Heart left ventricle (tissue), 16 donors: Measurements from ENCODE around the gene CPT1A. TPM values are rescaled to one million over a fixed set of nuclear protein-coding genes. Genes with fewer than 3 reads are reported as not detected.

Experiments used
- ATAC-seq, 4 donors: fragments of 200-7000 bp; cut with Tn5 transposase; one replicate each; pipeline ENCODE4 v1.9.1; 2020 to 2022; ENCODE audit warnings: moderate library complexity in 4 of 4, mild to moderate bottlenecking in 3 of 4, moderate number of reproducible peaks in 1 of 4
- DNase-seq, 5 donors: peaks; one replicate each; pipeline ENCODE4 v3.0.0-alpha.2; 2020
- H3K27ac ChIP-seq, 12 donors: fragments of 200-600 bp; sonication (generic) in 4 of 12; one replicate each; pipeline versions ENCODE4 v1.5.0 to v1.8.0; 2016 to 2022; ENCODE audit warnings: mild to moderate bottlenecking in 2 of 12
- H3K27me3 ChIP-seq, 9 donors: fragments of 200-600 bp; sonication (generic) in 2 of 9; one replicate each; pipeline versions ENCODE4 v1.5.1 to v1.8.0; 2016 to 2022; ENCODE audit warnings: mild to moderate bottlenecking in 3 of 9
- H3K36me3 ChIP-seq, 9 donors: fragments of 200-600 bp; sonication (generic) in 2 of 9; one replicate each; pipeline versions ENCODE4 v1.5.0 to v1.8.0; 2018 to 2022; ENCODE audit warnings: mild to moderate bottlenecking in 2 of 9
- H3K4me1 ChIP-seq, 12 donors: fragments of 200-600 bp; sonication (generic) in 4 of 12; one replicate each; pipeline versions ENCODE4 v1.5.0 to v1.8.0; 2016 to 2022; ENCODE audit warnings: mild to moderate bottlenecking in 3 of 12
- H3K4me3 ChIP-seq, 12 donors: fragments of 200-600 bp; sonication (generic) in 4 of 12; one replicate each; pipeline versions ENCODE4 v1.5.0 to v1.8.0; 2017 to 2022; ENCODE audit warnings: mild to moderate bottlenecking in 9 of 12, moderate library complexity in 4 of 12
- H3K9me3 ChIP-seq, 12 donors: fragments of 200-600 bp; sonication (generic) in 4 of 12; one replicate each; pipeline versions ENCODE4 v1.5.0 to v1.8.0; 2016 to 2022; ENCODE audit warnings: mild to moderate bottlenecking in 1 of 12
- POLR2A ChIP-seq, 2 donors: fragments of 450-650 bp; IDR thresholded peaks; one replicate each; pipeline ENCODE4 v1.6.1; 2017; ENCODE audit warnings: antibody characterized with exemption in 2 of 2, mild to moderate bottlenecking in 2 of 2, moderate library complexity in 2 of 2
- WGBS, 4 donors: extraction: QIAGEN DNeasy Blood & Tissue Kit in 2 of 4; methylation state at CpG; one replicate each; pipeline versions ENCODE4 v1.1.5 to v1.1.7; 2013 to 2018; 5-methylcytosine and 5-hydroxymethylcytosine counted together
- intact Hi-C, 10 donors: fragments of 100-400 bp; cut with DNase I; formaldehyde crosslinking; loops; one replicate each; pipeline versions ENCODE4 v1.11.1 to v1.14.2; 2022
- polyA plus RNA-seq, 2 donors: library from polyadenylated mRNA; stranded (reverse); fragments of 200-250 nt; gene quantifications; one replicate each; pipeline ENCODE4 v1.2.3, GENCODE V29; 2013
- total RNA-seq, 9 donors: library from RNA; depleted of rRNA in 2 of 9; stranded (reverse); fragments of >200 nt in 2 of 9; fragmentation: NEBNext Ultra II Directional in 3 of 9; extraction: Animal tissue kit (Norgen Biotek cat#: 25700) in 3 of 9; gene quantifications; one replicate each; pipeline versions ENCODE4 v1.1.0 to v1.2.4, GENCODE V29; 2016 to 2023
- TF ChIP-seq, protein P1 (sequence below), 12 donors: fragments of 200-600 bp; sonication (generic) in 4 of 12; IDR thresholded peaks; one replicate each; pipeline versions ENCODE4 v1.5.0 to v1.8.0; 2018 to 2022; ENCODE audit warnings: antibody characterized with exemption in 12 of 12, mild to moderate bottlenecking in 5 of 12
- donor health status: ischemic (EF 13 %, LVEDD 7.1; RV severe dilation, severe dysfunction).
- donor health status: healthy with polysubstance abuse.
- donor health status: DM: no; HTN: yes; CAD: no.
- donor health status: DM: no; HTN: no; CAD: no.
- donor health status: ischemic (EF 25% LVEDD 6.9; RV normal size, moderate dysfunction).
- donor health status: ischemic (EF 25% LVEDD 5.7; RV mildly dilated, moderate dysfunction).
- donor health status: healthy.
- donor health status: DM: yes; HTN: yes; CAD: no.
- donor health status: ischemic (EF 35%, LVEDD 5.7; RV mildly dilated, moderate dysfunction).
- donor health status: nonischemic (EF 11% LVEDD 7.7; RV severe dilation, severe dysfunction).
- donor health status: DM: yes; HTN: yes; CAD: no.
- donor health status: PGD.
- donor health status: ischemic (EF 29% LVEDD 5.4; RV normal size, mild dysfunction).
- donor health status: nonischemic (EF 23%, LVEDD 6.1; RV moderate dilation, normal function).

CPT1A gene
- total and polyA plus RNA-seq, 11 donors: 20.9 to 116 (median 51.6) TPM

DNA sequence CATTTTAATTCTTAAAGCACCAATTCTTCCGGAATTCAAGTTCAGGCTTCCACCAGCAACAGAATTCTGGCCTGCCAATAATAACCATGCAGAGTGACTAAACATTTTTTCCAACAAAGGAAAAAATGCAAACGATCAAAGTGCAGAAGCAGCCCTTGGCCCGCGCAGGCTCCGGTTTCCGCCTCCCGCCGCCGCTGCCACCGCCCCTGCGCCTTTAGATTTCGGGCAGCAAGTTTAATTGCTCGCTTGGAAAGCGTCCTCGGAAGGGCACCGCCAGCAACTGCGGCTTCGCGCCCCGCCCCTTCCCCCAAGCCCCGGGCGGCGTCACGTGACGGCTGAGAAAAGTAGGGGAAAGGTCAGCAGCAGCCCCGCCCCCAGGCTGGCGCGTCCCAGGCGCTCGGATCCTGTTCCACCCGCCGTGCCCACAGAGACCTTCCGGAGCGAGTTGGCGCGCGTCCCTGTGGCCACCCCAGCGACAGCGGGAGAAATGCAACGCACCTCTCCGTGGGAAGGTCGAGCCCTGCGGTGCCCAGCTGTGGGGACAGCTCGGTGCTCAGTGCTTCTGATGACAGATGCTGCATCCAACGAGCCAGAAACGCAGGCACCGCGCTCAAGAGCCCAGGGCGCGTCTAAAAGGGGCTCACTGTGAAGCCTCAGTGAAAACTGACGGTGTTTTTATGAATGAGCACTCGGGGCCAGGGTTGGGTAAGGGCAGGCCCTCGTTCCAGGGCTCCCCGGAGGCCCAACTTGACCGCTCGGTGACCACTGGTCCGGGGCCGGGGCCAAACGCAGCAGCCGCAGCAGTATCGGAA is 2.5 kb downstream of the CPT1A start:
- H3K4me1 ChIP-seq: peaks cover 11 to 91% (median 72%) of the 10 kb centered on the region in 12 donors

DNA sequence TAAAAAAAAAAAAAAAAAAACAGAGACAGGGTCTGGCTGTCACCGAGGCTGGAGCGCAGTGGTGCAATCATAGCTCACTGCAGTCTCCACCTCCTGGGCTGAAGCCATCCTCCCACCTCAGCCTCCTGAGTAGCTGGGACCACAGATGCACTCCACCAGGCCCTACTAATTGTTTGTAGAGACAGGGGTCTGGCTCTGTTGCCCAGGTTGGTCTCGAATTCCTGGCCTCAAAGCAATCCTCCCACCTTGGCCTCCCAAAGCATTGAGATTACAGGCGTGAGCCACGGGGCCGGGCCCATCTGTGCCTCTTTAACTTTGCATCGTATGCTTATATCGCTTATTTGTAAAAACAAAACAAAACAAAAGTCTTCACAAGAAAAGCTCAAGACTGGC is 3.1 kb downstream of the CPT1A start:
- Histone ChIP-seq H3K4me3 (peak overlapping the region in 11 of 12 donors; percentile 24 to 96 (median 90)), H3K4me1 (peaks cover 11 to 85% (median 65%) of the 10 kb centered on the region in 12 donors), H3K36me3 (peaks cover 0 to 9% (median 0%) of the 10 kb centered on the region in 9 donors), H3K27ac (peak overlapping the region; percentile 86 to 97 (median 94)), H3K9me3 (no peaks in the 10 kb centered on the region), H3K27me3 (no peaks in the 10 kb centered on the region)
- no peak for TF ChIP-seq POLR2A (IDR thresholded peaks at IDR 0.05)
- TF ChIP-seq, protein P1, sequence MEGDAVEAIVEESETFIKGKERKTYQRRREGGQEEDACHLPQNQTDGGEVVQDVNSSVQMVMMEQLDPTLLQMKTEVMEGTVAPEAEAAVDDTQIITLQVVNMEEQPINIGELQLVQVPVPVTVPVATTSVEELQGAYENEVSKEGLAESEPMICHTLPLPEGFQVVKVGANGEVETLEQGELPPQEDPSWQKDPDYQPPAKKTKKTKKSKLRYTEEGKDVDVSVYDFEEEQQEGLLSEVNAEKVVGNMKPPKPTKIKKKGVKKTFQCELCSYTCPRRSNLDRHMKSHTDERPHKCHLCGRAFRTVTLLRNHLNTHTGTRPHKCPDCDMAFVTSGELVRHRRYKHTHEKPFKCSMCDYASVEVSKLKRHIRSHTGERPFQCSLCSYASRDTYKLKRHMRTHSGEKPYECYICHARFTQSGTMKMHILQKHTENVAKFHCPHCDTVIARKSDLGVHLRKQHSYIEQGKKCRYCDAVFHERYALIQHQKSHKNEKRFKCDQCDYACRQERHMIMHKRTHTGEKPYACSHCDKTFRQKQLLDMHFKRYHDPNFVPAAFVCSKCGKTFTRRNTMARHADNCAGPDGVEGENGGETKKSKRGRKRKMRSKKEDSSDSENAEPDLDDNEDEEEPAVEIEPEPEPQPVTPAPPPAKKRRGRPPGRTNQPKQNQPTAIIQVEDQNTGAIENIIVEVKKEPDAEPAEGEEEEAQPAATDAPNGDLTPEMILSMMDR (IDR thresholded peaks at IDR 0.05): no peak
- 17 to 33% (median 21%) methylated on average over 8 of the region's 8 CpGs for WGBS, 4 donors
- ATAC-seq (no peak), DNase-seq (peak in 2 of 5 donors; percentile 49 to 55)
- intact Hi-C loops: loop anchor here in 4 of 10 donors (2.0 to 5.0 kb wide), 3 partner anchors 52 to 58 kb away; no protein-coding TSS in a partner anchor

More for the DNA sequence above, 2.5 kb downstream of the CPT1A start:
- H3K9me3 ChIP-seq: no peaks in the 10 kb centered on the region
- WGBS, 4 donors: 0% methylated on average over 45 to 61 of the region's 61 CpGs
- DNase-seq (peak; percentile 95 to 98 (median 97)), ATAC-seq (peak; percentile 82 to 92 (median 87))
- intact Hi-C loops: loop anchor here in 4 of 10 donors (1.0 to 5.0 kb wide), 4 partner anchors 51 to 58 kb away; no protein-coding TSS in a partner anchor
- peak overlapping the region; percentile 86 to 97 (median 94) for H3K27ac ChIP-seq
- peak in 1 of 2 donors; percentile 56 for TF ChIP-seq POLR2A (IDR thresholded peaks at IDR 0.05)
- TF ChIP-seq, protein P1 (IDR thresholded peaks at IDR 0.05): no peak
- no peaks in the 10 kb centered on the region for H3K27me3 ChIP-seq
- H3K4me3 ChIP-seq: peak overlapping the region; percentile 21 to 96 (median 88)
- peaks cover 0 to 9% (median 0%) of the 10 kb centered on the region in 9 donors for H3K36me3 ChIP-seq

DNA sequence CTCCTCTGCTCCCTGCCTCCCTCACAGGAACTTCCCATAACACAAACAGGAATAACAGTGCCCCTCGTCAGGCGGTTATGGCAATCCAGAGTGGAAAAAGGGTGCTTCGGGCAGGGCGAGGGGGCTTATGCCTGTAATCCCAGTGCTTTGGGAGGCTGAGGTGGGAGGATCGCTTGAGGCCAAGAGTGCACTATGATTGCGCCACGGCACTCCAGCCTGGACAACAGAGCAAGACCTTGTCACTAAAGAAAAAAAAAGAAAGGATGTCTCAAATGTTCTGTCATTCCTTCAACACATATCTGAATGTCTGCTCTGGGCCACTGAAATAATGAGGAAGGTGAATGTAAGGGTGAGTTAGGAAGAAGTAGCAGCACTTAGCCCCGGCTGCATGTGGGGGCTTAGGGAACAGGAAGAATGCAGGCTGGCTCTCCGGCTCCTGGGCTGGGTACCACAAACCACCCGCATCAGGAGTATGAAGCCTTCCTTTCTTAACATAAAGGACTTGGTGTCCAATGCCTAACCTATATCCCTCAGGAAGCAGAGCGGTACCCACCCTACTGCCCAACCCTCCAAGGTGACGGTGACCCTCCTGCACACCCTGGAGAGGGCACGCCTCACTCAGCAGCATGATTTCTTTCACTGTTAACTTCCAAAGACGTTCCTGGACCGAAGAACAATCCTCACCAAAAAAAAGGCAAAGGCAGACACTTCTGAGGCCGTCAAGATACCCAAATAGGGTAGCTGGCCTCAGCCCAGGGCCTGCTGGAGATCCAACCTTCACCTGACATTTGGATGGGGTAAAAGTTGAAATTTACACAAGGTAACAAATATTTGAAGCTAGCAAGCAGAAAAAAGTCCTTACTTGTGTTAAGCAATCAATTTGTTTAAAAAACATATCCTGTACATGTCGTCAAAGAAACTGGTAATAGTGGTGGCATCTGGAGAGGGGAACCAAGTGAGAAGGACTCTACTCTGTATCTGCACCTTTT is 3.8 kb downstream of the CPT1A start:
- WGBS, 4 donors: 77 to 85% (median 82%) methylated on average over 17 of the region's 17 CpGs
- no peaks in the 10 kb centered on the region for H3K27me3 ChIP-seq
- peak overlapping the region in 10 of 12 donors; percentile 24 to 96 (median 88) for H3K4me3 ChIP-seq
- peaks cover 11 to 85% (median 64%) of the 10 kb centered on the region in 12 donors for H3K4me1 ChIP-seq
- H3K9me3 ChIP-seq: no peaks in the 10 kb centered on the region
- intact Hi-C loops: loop anchor here in 4 of 10 donors (2.0 to 5.0 kb wide), 3 partner anchors 53 to 57 kb away; no protein-coding TSS in a partner anchor
- no peak for ATAC-seq
- DNase-seq: no peak
- H3K27ac ChIP-seq: peak overlapping the region; percentile 86 to 97 (median 94)
- H3K36me3 ChIP-seq: peaks cover 0 to 9% (median 0%) of the 10 kb centered on the region in 9 donors
- TF ChIP-seq, protein P1 (IDR thresholded peaks at IDR 0.05): no peak
- TF ChIP-seq POLR2A (IDR thresholded peaks at IDR 0.05): no peak
